GM12873 (cell line): ENCODE data around the gene MRPS15.

ENCODE experiments used
- CTCF ChIP-seq: IDR thresholded peaks from 2 replicates; pipeline ENCODE4 v1.5.1; 2012; ENCODE audit warnings: low read depth, mild to moderate bottlenecking, moderate library complexity, low read length, control low read depth; ENCODE audit not compliant: insufficient read depth; ENCODE audit errors: missing control alignments

The MRPS15 gene

GRCh38 chr1:36414384-36414783 is 49.8 kb downstream of the MRPS15 start:
- TF ChIP-seq CTCF = no peak

GRCh38 chr1:36411674-36412648 is 52.2 kb downstream of the MRPS15 start:
- no peak for TF ChIP-seq CTCF

DNA sequence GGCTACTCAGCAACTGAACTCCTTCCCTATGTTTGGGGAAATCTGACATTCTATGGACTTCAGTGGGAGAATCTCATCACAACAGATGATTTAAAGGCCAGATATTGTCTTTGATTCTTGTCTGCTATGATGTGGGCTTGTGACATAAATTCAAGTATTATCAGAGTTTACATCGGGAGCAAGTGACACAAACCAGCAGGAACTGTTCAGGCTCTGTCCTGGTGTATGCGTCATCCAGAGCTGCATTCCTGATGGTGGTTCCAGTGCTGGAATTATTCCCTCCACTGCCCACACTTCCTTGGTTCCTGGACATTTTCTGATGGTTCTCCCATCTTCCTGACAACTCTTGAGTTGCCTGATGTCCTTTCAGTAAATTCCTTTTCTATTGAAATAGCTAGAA is 55.7 kb downstream of the MRPS15 start:
- no peak for TF ChIP-seq CTCF

DNA sequence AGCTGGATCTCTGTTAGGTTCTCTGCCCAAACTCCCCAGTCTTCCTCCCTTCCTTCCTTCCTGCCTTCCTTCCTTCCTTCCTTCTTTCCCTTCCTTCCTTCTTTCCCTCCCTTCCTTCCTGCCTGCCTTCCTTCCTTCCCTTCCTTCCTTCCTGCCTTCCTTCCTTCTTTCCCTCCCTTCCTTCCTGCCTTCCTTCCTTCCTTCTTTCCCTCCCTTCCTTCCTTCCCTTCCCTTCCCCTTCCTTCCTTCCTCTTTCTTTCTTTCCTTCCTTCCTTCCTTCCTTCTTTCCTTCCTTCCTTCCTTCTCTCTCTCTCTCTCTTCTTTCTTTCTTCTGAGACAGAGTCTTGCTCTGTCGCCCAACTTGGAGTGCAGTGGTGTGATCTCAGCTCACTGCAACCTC is 57.7 kb downstream of the MRPS15 start:
- TF ChIP-seq CTCF = no peak
